HepG2 (cell line): ENCODE data around the gene CDNF. TPM values are rescaled to one million over a fixed set of nuclear protein-coding genes. Genes with fewer than 3 reads are reported as not detected.

Experiments
- FOXP4 ChIP-seq: sonication (generic); formaldehyde crosslinking; IDR thresholded peaks from 2 replicates; pipeline ENCODE4 v1.4.0; 2020; ENCODE audit warnings: missing genetic modification reagents
- IKZF4 ChIP-seq: sonication (generic); formaldehyde crosslinking; IDR thresholded peaks from 2 replicates; pipeline ENCODE4 v1.5.1; 2020; ENCODE audit warnings: borderline replicate concordance, mild to moderate bottlenecking, low read depth, missing genetic modification reagents; ENCODE audit errors: not compliant biosample characterization
- MYC ChIP-seq: sonication (generic); formaldehyde crosslinking; IDR thresholded peaks from 2 replicates; pipeline ENCODE4 v1.9.0; 2021; ENCODE audit warnings: missing genetic modification reagents, borderline replicate concordance
- PAX8 ChIP-seq: sonication (generic); formaldehyde crosslinking; IDR thresholded peaks from 2 replicates; pipeline ENCODE4 v1.8.0; 2022; ENCODE audit warnings: mild to moderate bottlenecking, missing genetic modification reagents, borderline replicate concordance
- PLSCR1 ChIP-seq: sonication (generic); formaldehyde crosslinking; IDR thresholded peaks from 2 replicates; pipeline ENCODE4 v1.5.0; 2020; ENCODE audit warnings: missing genetic modification reagents, mild to moderate bottlenecking, borderline replicate concordance
- TRIM24 ChIP-seq: sonication (generic); formaldehyde crosslinking; IDR thresholded peaks from 2 replicates; pipeline ENCODE4 v1.8.0; 2022; ENCODE audit warnings: mild to moderate bottlenecking, missing genetic modification reagents
- ZHX1 ChIP-seq: sonication (generic); formaldehyde crosslinking; IDR thresholded peaks from 2 replicates; pipeline ENCODE4 v1.8.1; 2022; ENCODE audit warnings: low read depth, mild to moderate bottlenecking, missing genetic modification reagents
- ZNF674 ChIP-seq: sonication (generic); formaldehyde crosslinking; IDR thresholded peaks from 2 replicates; pipeline ENCODE4 v1.5.0; 2020; ENCODE audit warnings: low read depth, mild to moderate bottlenecking, missing genetic modification reagents
- ZSCAN20 ChIP-seq: sonication (generic); formaldehyde crosslinking; IDR thresholded peaks from 2 replicates; pipeline ENCODE4 v1.4.0; 2020; ENCODE audit warnings: missing genetic modification reagents, mild to moderate bottlenecking, borderline replicate concordance
- polyA plus RNA-seq, 8 experiments: library from polyadenylated mRNA; depleted of rRNA in 3 of 8; stranded (reverse) in 7 of 8; unstranded in 1 of 8; fragments of >200 nt; fragmentation: Illumina TruSeq in 4 of 8; extraction: Trizol in 4 of 8; gene quantifications; 2 replicates each; pipeline versions ENCODE4 v1.2.1 to v1.2.3, GENCODE V29; 2011 to 2016; ENCODE audit warnings: low read depth in 4 of 8, missing spikeins in 1 of 8, mixed read lengths in 1 of 8; ENCODE audit not compliant: insufficient read depth in 1 of 8
- total RNA-seq, 5 experiments: library from RNA; depleted of rRNA; stranded (reverse); fragments of >200 nt; fragmentation: Illumina TruSeq; extraction: Trizol; gene quantifications; 2 replicates each; pipeline ENCODE4 v1.2.3, GENCODE V29; 2016; ENCODE audit warnings: low read depth in 1 of 5
- TF ChIP-seq, protein P1 (sequence below): sonication (generic); formaldehyde crosslinking; IDR thresholded peaks from 2 replicates; pipeline ENCODE4 v1.4.0; 2020; ENCODE audit warnings: mild to moderate bottlenecking, missing genetic modification reagents, borderline replicate concordance
- TF ChIP-seq, protein P2 (sequence below): sonication (generic); formaldehyde crosslinking; IDR thresholded peaks from 2 replicates; pipeline ENCODE4 v1.8.1; 2023; ENCODE audit warnings: mild to moderate bottlenecking, missing genetic modification reagents
- TF ChIP-seq, protein P3 (sequence below): sonication (generic); formaldehyde crosslinking; IDR thresholded peaks from 2 replicates; pipeline ENCODE4 v1.5.0; 2020; ENCODE audit warnings: missing genetic modification reagents
- TF ChIP-seq, protein P4 (sequence below): sonication (generic); formaldehyde crosslinking; IDR thresholded peaks from 2 replicates; pipeline ENCODE4 v1.4.0; 2020; ENCODE audit warnings: missing genetic modification reagents, borderline replicate concordance

The CDNF gene
- total and polyA plus RNA-seq, 2 of the 13 experiments (the other 11 are each of a cell fraction or from before 2014, with no cell fraction given), result 0.29 to 0.33 TPM

- no peak; the same call in 1 of the 2 replicates for TF ChIP-seq PAX8
- TF ChIP-seq ZNF674 (CRISPR knock-in tag), result no peak
- TF ChIP-seq ZHX1, result peak; percentile 20; the same call in 1 of the 2 replicates
- TF ChIP-seq MYC, result peak; percentile 71
- TF ChIP-seq, protein P1, sequence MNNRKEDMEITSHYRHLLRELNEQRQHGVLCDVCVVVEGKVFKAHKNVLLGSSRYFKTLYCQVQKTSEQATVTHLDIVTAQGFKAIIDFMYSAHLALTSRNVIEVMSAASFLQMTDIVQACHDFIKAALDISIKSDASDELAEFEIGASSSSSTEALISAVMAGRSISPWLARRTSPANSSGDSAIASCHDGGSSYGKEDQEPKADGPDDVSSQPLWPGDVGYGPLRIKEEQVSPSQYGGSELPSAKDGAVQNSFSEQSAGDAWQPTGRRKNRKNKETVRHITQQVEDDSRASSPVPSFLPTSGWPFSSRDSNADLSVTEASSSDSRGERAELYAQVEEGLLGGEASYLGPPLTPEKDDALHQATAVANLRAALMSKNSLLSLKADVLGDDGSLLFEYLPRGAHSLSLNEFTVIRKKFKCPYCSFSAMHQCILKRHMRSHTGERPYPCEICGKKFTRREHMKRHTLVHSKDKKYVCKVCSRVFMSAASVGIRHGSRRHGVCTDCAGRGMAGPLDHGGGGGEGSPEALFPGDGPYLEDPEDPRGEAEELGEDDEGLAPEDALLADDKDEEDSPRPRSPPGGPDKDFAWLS (CRISPR knock-in tag), result 0 out of 2 replicates have a peak, but pooled peaks have one; percentile 27
- TF ChIP-seq, protein P2, sequence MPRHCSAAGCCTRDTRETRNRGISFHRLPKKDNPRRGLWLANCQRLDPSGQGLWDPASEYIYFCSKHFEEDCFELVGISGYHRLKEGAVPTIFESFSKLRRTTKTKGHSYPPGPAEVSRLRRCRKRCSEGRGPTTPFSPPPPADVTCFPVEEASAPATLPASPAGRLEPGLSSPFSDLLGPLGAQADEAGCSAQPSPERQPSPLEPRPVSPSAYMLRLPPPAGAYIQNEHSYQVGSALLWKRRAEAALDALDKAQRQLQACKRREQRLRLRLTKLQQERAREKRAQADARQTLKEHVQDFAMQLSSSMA (CRISPR knock-in tag), result peak; percentile 25; the same call in 1 of the 2 replicates
- peak; percentile 16; the same call in 1 of the 2 replicates for TF ChIP-seq ZSCAN20 (CRISPR knock-in tag)
- TF ChIP-seq, protein P3, sequence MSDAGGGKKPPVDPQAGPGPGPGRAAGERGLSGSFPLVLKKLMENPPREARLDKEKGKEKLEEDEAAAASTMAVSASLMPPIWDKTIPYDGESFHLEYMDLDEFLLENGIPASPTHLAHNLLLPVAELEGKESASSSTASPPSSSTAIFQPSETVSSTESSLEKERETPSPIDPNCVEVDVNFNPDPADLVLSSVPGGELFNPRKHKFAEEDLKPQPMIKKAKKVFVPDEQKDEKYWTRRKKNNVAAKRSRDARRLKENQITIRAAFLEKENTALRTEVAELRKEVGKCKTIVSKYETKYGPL (CRISPR knock-in tag), result peak; percentile 25; the same call in 1 of the 2 replicates
- peak; percentile 41 for TF ChIP-seq FOXP4 (CRISPR knock-in tag)
- no peak for TF ChIP-seq TRIM24
- no peak for TF ChIP-seq IKZF4 (CRISPR knock-in tag)
- TF ChIP-seq PLSCR1 (CRISPR knock-in tag), result no peak
- TF ChIP-seq, protein P4, sequence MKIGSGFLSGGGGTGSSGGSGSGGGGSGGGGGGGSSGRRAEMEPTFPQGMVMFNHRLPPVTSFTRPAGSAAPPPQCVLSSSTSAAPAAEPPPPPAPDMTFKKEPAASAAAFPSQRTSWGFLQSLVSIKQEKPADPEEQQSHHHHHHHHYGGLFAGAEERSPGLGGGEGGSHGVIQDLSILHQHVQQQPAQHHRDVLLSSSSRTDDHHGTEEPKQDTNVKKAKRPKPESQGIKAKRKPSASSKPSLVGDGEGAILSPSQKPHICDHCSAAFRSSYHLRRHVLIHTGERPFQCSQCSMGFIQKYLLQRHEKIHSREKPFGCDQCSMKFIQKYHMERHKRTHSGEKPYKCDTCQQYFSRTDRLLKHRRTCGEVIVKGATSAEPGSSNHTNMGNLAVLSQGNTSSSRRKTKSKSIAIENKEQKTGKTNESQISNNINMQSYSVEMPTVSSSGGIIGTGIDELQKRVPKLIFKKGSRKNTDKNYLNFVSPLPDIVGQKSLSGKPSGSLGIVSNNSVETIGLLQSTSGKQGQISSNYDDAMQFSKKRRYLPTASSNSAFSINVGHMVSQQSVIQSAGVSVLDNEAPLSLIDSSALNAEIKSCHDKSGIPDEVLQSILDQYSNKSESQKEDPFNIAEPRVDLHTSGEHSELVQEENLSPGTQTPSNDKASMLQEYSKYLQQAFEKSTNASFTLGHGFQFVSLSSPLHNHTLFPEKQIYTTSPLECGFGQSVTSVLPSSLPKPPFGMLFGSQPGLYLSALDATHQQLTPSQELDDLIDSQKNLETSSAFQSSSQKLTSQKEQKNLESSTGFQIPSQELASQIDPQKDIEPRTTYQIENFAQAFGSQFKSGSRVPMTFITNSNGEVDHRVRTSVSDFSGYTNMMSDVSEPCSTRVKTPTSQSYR, result no peak
Observed at GRCh38 chr10:14837757-14838581, at the start of gene CDNF, which contains the start of the genes HSPA14 and MSANTD7 (continued).
